ENCODE measurements around the gene FAM149A.

The FAM149A gene

GRCh38 chr4:186169945-186170802, 65.7 kb downstream of the FAM149A start:
- Histone ChIP-seq H3K4me1 (ENCODE audit: control insufficient read depth, insufficient read depth, low read length) (no peaks in the 10 kb centered on the region), H3K9me3 (ENCODE audit: control insufficient read depth, insufficient read depth, low read depth, low read length) (no peaks in the 10 kb centered on the region), H3K4me3 (ENCODE audit: low read depth, low read length) (no peak overlapping the region), H3K36me3 (ENCODE audit: control insufficient read depth in 2 of 2, insufficient read depth in 1 of 2, low read length in 2 of 2) (no peaks in the 10 kb centered on the region), H3K27ac (ENCODE audit: extremely low read depth, low read depth, low read length) (no peak overlapping the region)
- TF ChIP-seq ZNF629 (tag by site-specific recombination; IDR thresholded peaks at IDR 0.05) (no peak), ZNF354C (tag by site-specific recombination; IDR thresholded peaks at IDR 0.05; ENCODE audit: borderline replicate concordance, low read depth) (no peak), PRDM2 (tag by site-specific recombination; IDR thresholded peaks at IDR 0.05; ENCODE audit: borderline replicate concordance) (no peak), ZNF654 (tag by site-specific recombination; IDR thresholded peaks at IDR 0.05; ENCODE audit: low read depth) (no peak), SP7 (tag by site-specific recombination; IDR thresholded peaks at IDR 0.05) (no peak), ZNF433 (tag by site-specific recombination; IDR thresholded peaks at IDR 0.05; ENCODE audit: low read depth) (no peak), ZBTB6 (tag by site-specific recombination; IDR thresholded peaks at IDR 0.05) (no peak), ZNF664 (tag by site-specific recombination; IDR thresholded peaks at IDR 0.05) (no peak), ZNF221 (tag by site-specific recombination; IDR thresholded peaks at IDR 0.05; ENCODE audit: borderline replicate concordance) (no peak), GLI2 (tag by site-specific recombination; IDR thresholded peaks at IDR 0.05; ENCODE audit: borderline replicate concordance, low read depth) (no peak), ZSCAN4 (tag by site-specific recombination; IDR thresholded peaks at IDR 0.05) (no peak), ZNF335 (tag by site-specific recombination; conservative IDR thresholded peaks at IDR 0.05) (no peak), ZNF202 (tag by site-specific recombination; IDR thresholded peaks at IDR 0.05; ENCODE audit: borderline replicate concordance) (no peak), ZNF266 (tag by site-specific recombination; IDR thresholded peaks at IDR 0.05; ENCODE audit: low read depth) (no peak), SALL2 (tag by site-specific recombination; IDR thresholded peaks at IDR 0.05; ENCODE audit: borderline replicate concordance) (no peak), ZBTB49 (tag by site-specific recombination; IDR thresholded peaks at IDR 0.05; ENCODE audit: low read depth) (no peak), ZBTB10 (tag by site-specific recombination; IDR thresholded peaks at IDR 0.05) (no peak)
- CTCF ChIA-PET, result no interaction called here
- POLR2A ChIA-PET, result interaction anchor here (0.5 to 0.6 kb wide), 2 partner anchors 602 to 635 kb away, joined by 3 read pairs; partner anchors contain the start of gene PDLIM3

Data from HEK293 (cell line).